Measurements from ENCODE around the gene STRN3.

GRCh38 chr14:31071151-31071550, 45.0 kb upstream of the STRN3 start:
- TF ChIP-seq CTCF (conservative IDR thresholded peaks at IDR 0.05; ENCODE audit: low read depth, low read length) (no peak), EZH2 (IDR thresholded peaks at IDR 0.05; ENCODE audit: borderline replicate concordance, low read depth, low read length, poor library complexity, severe bottlenecking) (no peak)
